HG03097 (cell line): ENCODE results near the gene ACTMAP.
"Not testable (repeated sequence)": the region's sequence is repeated elsewhere in the genome, so short reads cannot be mapped to it uniquely, and the experiment has no call there.

Source experiments
- ATAC-seq: cut with Tn5 transposase; IDR thresholded peaks from one replicate; pipeline ENCODE4 v1.9.1; 2021; ENCODE audit not compliant: unreplicated experiment, low FRiP score

Gene ACTMAP

GRCh38 chr19:40750058-40750873 is at the start of gene ACTMAP:
TSS of gene ACTMAP (minus strand) at chr19:40750477. CDS start at chr19:40749803, 674 bp downstream.
- peak; percentile 80 for ATAC-seq

DNA sequence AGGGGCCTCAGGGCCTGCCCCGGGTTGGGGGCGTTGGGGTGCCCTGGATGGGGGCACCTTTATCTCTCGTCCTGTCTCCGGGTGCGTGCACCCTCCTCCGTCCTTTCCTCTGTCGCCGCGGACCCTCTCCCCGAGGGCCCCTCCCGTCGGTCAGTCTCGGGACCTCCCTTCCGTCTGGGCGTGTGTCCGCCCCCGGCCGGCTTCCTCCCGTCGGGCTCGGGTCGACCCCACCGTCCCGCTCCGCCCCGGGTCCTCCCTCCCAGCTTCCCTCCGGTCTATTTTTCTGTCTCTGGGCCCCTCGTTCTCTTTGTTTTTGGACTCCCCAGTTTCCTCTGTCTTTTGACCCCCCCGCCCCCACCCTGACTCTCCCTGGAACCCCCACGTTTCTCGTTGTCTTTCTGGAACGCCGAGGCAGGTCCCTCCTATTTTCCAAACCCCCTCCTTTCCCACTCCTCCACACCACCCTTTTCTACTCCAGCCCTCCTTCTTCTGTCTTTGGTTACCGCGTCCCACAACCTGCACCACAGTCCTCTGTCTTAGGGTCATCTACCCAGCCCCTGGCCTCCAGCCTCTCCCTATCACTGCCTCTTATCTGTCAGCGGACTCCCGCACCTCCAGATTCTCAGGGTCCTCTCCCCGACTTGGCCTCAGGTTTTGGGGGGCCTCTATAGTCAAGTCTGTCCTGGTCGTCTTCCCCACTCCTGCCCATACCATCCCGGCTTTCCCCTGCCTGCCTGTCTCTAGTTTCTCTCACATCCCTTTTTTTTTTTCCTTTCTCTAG is 49.5 kb upstream of the ACTMAP start:
- ATAC-seq, result no peak

- peak; percentile 69 for ATAC-seq
Measured at GRCh38 chr19:40798683-40799557, 48.6 kb upstream of the ACTMAP start, which contains the start of gene EGLN2. TSS of gene EGLN2 (plus strand) at chr19:40799191. CDS start at chr19:40800573, 1,382 bp downstream.

DNA sequence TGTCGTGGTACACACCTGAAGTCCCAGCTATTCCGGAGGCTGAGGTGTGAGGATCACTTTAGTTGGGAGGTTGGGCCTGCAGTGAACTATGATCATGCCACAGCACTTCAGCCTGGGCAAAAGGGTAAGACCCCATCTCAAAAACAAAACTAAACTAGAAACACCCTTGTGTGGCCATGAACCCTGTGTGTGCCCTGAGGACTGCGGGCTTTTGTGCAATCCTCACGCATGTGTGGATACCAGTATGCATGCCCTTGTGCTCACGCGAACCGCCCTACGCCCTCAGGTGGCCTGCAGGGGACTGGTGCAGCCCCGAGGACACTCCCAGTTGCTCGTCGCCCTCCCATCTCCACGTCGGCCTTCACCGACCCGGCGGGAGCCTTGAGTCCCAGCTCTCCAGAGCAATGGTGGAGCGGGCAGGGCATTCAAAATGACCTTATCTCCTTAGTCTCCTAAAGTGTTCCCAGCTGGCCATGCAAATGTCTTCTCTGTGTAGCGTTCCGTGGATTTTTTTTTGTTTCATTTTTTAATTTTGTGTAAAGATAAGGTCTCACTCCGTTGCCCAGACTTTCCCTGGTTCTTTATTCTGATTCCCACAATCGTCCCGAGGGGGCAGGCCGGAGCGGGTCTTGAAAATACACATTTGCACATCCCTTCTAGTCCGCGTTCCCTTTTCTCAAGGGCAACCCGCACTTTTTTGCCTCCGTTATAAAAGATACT is 47.8 kb upstream of the ACTMAP start:
- ATAC-seq, result peak; percentile 25

GRCh38 chr19:40797166-40797962 is 47.1 kb upstream of the ACTMAP start:
- no peak for ATAC-seq

DNA sequence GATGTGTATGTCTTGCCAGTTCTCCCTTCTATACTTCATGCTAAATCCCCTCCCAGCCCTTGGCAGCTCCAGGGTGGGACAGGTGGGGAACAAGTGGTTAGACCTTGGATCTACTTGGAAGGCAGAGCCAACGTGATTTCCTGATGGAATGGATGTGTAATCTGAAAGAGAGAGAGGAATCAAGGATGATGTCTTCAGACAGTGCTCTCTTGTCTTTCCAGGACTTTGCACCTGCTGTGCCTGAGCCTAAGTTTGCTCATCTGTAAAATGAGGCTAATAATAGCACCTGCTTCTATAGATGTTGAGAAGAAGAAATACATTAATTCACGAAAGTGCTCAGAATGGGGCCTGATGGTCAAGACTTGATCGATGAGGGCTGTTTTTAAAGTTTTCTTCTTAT is 41.7 kb upstream of the ACTMAP start:
- no peak for ATAC-seq

- no peak for ATAC-seq
Measured at GRCh38 chr19:40791349-40791748, 41.1 kb upstream of the ACTMAP start.

GRCh38 chr19:40786060-40787037 is 36.1 kb upstream of the ACTMAP start:
- ATAC-seq, result no peak

DNA sequence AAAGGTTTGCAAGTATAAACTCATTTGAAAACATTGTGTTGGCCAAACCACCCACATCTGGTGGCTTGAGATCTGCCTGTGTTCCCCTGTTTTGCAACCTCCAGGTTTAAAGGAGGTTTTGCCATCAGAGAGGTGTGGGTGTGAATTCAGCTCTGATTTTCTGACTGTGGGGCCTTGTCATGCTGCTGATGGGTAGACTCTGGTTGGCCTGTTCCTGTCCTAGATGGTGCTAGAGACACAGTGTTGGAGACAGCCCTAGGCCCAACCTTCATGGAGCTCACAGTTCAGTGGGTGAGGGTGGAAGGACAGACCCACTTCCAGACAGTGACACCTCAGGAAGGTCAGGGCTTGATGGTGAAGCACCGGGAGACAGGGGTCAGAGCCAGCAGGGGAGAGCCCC is 35.2 kb upstream of the ACTMAP start:
- ATAC-seq, result no peak

GRCh38 chr19:40784146-40784545 is 33.9 kb upstream of the ACTMAP start:
- not testable (repeated sequence) for ATAC-seq

GRCh38 chr19:40783711-40784110 is 33.4 kb upstream of the ACTMAP start:
- ATAC-seq, result no peak

- ATAC-seq, result no peak
Measured at GRCh38 chr19:40781140-40781539, 30.9 kb upstream of the ACTMAP start.

- ATAC-seq, result no peak
Measured at GRCh38 chr19:40780582-40780981, 30.3 kb upstream of the ACTMAP start.

- ATAC-seq, result no peak
Measured at GRCh38 chr19:40778706-40779284, 28.5 kb upstream of the ACTMAP start.

GRCh38 chr19:40777937-40778705 is 27.8 kb upstream of the ACTMAP start, which contains the start of gene RAB4B:
TSS of gene RAB4B (plus strand) at chr19:40778247. CDS start at chr19:40778376, 129 bp downstream.
- ATAC-seq, result peak; percentile 60

DNA sequence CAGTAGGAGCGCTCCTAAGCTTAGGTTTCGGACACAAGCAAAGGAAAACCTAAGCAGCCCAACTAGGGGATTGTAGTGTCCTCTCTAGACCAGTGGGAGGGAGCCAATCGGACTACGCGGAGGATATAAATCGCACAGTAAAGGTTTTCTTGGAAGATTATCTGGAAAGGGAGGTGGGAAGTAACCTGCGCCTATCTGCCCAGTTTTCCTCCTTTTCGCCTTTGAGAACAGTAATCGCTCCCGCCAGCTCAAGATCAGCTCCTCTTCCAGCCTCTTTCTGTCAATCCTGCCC is 27.3 kb upstream of the ACTMAP start:
- ATAC-seq, result no peak
